GM21528 (cell line): ENCODE data around the gene LIN54.

Experiments used
- ATAC-seq: cut with Tn5 transposase; IDR thresholded peaks from one replicate; pipeline ENCODE4 v1.9.1; 2021; ENCODE audit warnings: mild to moderate bottlenecking, moderate library complexity; ENCODE audit not compliant: unreplicated experiment, low FRiP score

Gene LIN54

GRCh38 chr4:82898322-82899243 lies 112.0 kb downstream of the LIN54 start:
- no peak for ATAC-seq

- ATAC-seq = no peak
These were observed 113.9 kb downstream of the LIN54 start for GRCh38 chr4:82896755-82897154.

DNA sequence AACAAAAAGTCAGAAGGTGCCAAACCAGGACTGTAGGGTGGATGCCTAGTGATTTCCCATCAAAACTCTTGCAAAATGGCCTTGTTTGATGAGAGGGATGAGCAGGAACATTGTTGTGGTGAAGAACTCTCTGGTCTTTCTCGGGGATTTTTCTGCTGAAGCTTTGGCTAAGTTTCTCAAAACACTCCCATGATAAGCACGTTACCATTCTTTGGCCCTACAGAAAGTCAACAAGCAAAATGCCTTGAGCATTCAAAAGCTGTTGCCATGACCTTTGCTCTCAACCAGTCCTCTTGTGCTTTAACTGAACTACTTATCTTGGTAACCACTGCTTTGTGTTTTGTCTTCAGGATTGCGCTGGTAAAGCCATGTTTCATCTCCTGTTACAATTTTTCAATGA lies 116.7 kb downstream of the LIN54 start:
- no peak for ATAC-seq

- no peak for ATAC-seq
These were observed 118.2 kb downstream of the LIN54 start for GRCh38 chr4:82892467-82892802.

DNA sequence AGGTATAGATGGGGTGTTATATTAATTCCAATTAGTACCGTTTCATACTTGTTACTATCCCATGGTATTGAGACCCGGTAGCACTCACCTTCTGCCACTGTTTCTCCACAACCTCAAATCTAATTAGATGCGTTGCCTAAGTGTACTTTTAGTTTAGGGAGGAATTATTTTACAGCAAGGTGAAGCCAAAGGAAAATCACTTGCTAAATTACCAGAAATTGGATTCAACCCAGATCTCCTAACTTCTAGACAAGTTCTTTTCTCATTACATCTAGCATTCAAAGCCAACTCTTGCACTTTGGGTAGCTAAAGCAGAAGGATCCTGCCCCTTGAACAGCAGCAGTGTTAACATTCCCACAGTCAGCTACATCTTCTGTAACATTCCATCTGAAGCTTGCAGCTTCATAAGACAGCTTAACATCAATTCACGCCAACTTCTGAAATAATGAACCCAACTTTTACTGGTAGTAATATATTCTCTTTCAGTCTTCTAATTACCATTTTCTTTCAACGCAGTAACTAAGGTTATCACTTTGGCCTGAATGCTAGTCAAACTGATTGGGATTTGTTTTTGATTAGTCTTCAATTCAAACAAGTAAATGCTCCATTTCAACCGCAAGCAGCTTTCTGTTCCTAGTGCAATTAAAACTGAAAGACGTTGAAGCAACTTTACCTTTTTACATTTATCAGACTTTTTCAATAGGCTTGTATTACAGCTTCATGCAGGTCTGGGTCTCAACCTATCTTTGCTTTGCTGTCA lies 118.7 kb downstream of the LIN54 start:
- ATAC-seq = peak; percentile 3

DNA sequence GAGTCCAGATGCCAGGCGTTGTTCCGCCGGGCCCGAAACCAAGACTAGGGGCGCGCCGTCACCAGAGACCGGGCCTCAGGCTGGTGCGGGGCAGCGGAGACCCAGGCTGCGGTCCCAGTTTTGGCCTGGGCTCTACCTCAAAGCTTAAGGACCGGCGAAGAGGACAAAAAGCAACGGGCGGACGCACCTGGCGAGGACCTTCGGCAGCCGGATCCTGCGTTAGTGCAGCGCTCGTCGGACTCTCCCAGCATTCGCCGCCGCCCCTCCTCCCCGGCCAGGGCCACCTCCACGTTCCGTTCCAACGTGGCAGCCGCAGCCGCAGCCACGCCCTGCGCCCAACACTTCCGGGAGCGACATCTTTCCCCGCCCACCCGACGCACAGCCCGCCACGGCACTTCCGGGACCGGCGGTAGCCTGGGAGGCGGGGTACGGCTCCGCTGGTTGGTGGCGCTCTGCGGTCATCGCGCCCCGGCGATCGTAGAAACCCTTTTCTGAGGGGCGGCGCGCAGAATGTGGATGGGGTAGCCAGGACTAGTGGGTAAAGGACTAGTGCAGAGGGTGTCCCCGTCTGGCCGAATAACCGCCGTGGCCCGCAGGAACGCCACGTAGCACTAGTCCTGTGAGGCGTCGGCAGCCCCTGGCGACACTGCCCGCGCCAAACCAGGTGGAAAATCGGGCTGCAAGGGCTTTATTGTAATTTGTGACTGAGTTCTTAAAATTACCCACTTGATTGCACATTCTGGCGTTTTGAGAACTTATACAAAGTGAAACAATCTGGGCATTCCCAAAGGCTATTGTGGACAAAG lies 119.5 kb downstream of the LIN54 start, which contains the start of gene SEC31A:
SEC31A (minus strand) TSS at position 253 of the 806 bp plus-strand sequence. CDS start 9,217 bp downstream, outside the sequence.
- peak; percentile 93 for ATAC-seq

DNA sequence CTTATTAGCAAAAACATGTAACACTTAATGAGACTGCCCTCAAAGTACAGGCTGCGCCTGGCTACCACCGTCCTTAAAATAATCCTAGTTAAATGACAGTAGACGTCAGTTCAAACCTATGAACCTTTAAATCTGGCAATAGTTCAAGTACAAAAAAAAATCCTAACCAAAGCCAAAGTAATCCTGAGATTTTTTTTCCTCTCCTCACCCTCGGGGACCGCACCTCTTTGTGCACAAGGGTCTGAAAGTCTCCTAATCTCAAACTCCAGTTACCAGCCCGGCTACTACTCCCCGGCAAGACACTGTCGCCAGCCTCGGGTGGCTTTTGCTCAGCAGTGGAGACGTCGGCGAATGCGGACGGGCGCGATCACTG lies 120.1 kb downstream of the LIN54 start:
- peak; percentile 1 for ATAC-seq

GRCh38 chr4:82889287-82889686 lies 121.3 kb downstream of the LIN54 start:
- no peak for ATAC-seq

GRCh38 chr4:82886147-82886942 lies 124.3 kb downstream of the LIN54 start:
- no peak for ATAC-seq

- no peak for ATAC-seq
These were observed 125.2 kb downstream of the LIN54 start for GRCh38 chr4:82885410-82885809.
